ENCODE results near the gene C7orf57. TPM values are rescaled to one million over a fixed set of nuclear protein-coding genes. Genes with fewer than 3 reads are reported as not detected.

C7orf57 gene
- total RNA-seq, 1 donor from 2014 or later, result not detected

- DNase-seq, result no peak
- no peak overlapping the region for H3K4me3 Mint-ChIP-seq (ENCODE audit: unreplicated experiment)
- peaks cover 3% of the 10 kb centered on the region for H3K27me3 Mint-ChIP-seq (ENCODE audit: unreplicated experiment)
- TF ChIP-seq, protein P1, sequence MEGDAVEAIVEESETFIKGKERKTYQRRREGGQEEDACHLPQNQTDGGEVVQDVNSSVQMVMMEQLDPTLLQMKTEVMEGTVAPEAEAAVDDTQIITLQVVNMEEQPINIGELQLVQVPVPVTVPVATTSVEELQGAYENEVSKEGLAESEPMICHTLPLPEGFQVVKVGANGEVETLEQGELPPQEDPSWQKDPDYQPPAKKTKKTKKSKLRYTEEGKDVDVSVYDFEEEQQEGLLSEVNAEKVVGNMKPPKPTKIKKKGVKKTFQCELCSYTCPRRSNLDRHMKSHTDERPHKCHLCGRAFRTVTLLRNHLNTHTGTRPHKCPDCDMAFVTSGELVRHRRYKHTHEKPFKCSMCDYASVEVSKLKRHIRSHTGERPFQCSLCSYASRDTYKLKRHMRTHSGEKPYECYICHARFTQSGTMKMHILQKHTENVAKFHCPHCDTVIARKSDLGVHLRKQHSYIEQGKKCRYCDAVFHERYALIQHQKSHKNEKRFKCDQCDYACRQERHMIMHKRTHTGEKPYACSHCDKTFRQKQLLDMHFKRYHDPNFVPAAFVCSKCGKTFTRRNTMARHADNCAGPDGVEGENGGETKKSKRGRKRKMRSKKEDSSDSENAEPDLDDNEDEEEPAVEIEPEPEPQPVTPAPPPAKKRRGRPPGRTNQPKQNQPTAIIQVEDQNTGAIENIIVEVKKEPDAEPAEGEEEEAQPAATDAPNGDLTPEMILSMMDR (IDR thresholded peaks at IDR 0.05; ENCODE audit: partially characterized antibody, unreplicated experiment), result no peak
- H3K36me3 Mint-ChIP-seq (ENCODE audit: unreplicated experiment), result no peaks in the 10 kb centered on the region
- H3K4me1 Mint-ChIP-seq (ENCODE audit: low read depth, unreplicated experiment), result no peaks in the 10 kb centered on the region
- no peaks in the 10 kb centered on the region for H3K9me3 Mint-ChIP-seq (ENCODE audit: unreplicated experiment)
- no peak overlapping the region for H3K27ac Mint-ChIP-seq (ENCODE audit: unreplicated experiment)
Observed at GRCh38 chr7:48011951-48012350, 23.4 kb upstream of the C7orf57 start.

DNA sequence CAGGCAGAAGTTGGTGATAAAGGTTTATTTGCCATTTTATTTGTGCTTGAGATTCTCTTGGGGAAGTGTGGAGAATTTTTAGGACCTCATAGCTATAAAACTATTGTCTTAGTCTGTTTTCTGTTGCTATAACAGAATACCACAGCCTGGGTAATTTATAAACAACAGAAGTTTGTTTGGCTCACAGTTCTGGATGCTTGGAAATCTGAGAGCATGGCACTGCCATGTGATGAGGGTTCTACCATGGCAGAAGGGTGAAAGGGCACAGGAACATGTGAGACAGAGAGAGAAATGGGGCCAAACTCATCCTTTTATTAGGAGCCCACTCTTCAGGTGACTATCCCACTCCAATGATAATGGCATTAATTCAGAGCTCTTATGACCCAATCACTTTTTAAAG is 18.7 kb upstream of the C7orf57 start:
- no peak overlapping the region for H3K27ac Mint-ChIP-seq (ENCODE audit: unreplicated experiment)
- H3K4me1 Mint-ChIP-seq (ENCODE audit: low read depth, unreplicated experiment), result no peaks in the 10 kb centered on the region
- TF ChIP-seq, protein P1 (IDR thresholded peaks at IDR 0.05; ENCODE audit: partially characterized antibody, unreplicated experiment), result no peak
- H3K36me3 Mint-ChIP-seq (ENCODE audit: unreplicated experiment), result no peaks in the 10 kb centered on the region
- H3K27me3 Mint-ChIP-seq (ENCODE audit: unreplicated experiment), result no peaks in the 10 kb centered on the region
- DNase-seq, result no peak
- no peak overlapping the region for H3K4me3 Mint-ChIP-seq (ENCODE audit: unreplicated experiment)
- H3K9me3 Mint-ChIP-seq (ENCODE audit: unreplicated experiment), result no peaks in the 10 kb centered on the region

DNA sequence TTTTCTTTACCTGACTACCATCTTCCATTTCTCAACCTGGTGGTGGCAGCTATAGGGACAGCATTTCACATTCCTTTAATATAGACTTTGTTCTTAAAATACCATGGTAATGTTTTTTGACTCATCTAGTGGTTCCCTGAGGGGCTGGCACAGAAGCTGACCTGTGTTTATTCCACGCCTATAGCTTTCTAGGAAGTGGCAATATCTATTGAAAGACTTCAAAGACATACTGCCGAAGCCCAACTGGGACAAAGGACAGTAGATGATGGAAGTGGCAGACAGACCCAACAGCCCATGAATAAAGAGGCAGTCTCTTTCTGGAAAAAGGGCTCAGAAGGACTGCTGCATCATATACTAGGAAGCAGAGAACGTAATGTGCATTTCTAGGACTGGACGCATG is 17.7 kb upstream of the C7orf57 start:
- no peak overlapping the region for H3K4me3 Mint-ChIP-seq (ENCODE audit: unreplicated experiment)

GRCh38 chr7:48025624-48026023 is 9.7 kb upstream of the C7orf57 start:
- H3K9me3 Mint-ChIP-seq (ENCODE audit: unreplicated experiment), result no peaks in the 10 kb centered on the region
- H3K27ac Mint-ChIP-seq (ENCODE audit: unreplicated experiment), result no peak overlapping the region
- H3K4me1 Mint-ChIP-seq (ENCODE audit: low read depth, unreplicated experiment), result no peaks in the 10 kb centered on the region
- H3K36me3 Mint-ChIP-seq (ENCODE audit: unreplicated experiment), result peaks cover 5% of the 10 kb centered on the region
- H3K27me3 Mint-ChIP-seq (ENCODE audit: unreplicated experiment), result no peaks in the 10 kb centered on the region
- DNase-seq, result no peak
- no peak overlapping the region for H3K4me3 Mint-ChIP-seq (ENCODE audit: unreplicated experiment)
- TF ChIP-seq, protein P1 (IDR thresholded peaks at IDR 0.05; ENCODE audit: partially characterized antibody, unreplicated experiment), result no peak

More for the DNA sequence above, 17.7 kb upstream of the C7orf57 start:
- TF ChIP-seq, protein P1 (IDR thresholded peaks at IDR 0.05; ENCODE audit: partially characterized antibody, unreplicated experiment), result no peak
- H3K9me3 Mint-ChIP-seq (ENCODE audit: unreplicated experiment), result no peaks in the 10 kb centered on the region
- H3K4me1 Mint-ChIP-seq (ENCODE audit: low read depth, unreplicated experiment), result no peaks in the 10 kb centered on the region
- no peak overlapping the region for H3K27ac Mint-ChIP-seq (ENCODE audit: unreplicated experiment)
- DNase-seq, result no peak
- H3K36me3 Mint-ChIP-seq (ENCODE audit: unreplicated experiment), result no peaks in the 10 kb centered on the region
- H3K27me3 Mint-ChIP-seq (ENCODE audit: unreplicated experiment), result no peaks in the 10 kb centered on the region

- H3K9me3 Mint-ChIP-seq (ENCODE audit: unreplicated experiment), result no peaks in the 10 kb centered on the region
- TF ChIP-seq, protein P1 (IDR thresholded peaks at IDR 0.05; ENCODE audit: partially characterized antibody, unreplicated experiment), result no peak
- no peak within 1 kb of the TSS for H3K4me3 Mint-ChIP-seq (ENCODE audit: unreplicated experiment)
- H3K4me1 Mint-ChIP-seq (ENCODE audit: low read depth, unreplicated experiment), result no peaks in the 10 kb centered on the region
- H3K27ac Mint-ChIP-seq (ENCODE audit: unreplicated experiment), result no peak within 1 kb of the TSS
- H3K27me3 Mint-ChIP-seq (ENCODE audit: unreplicated experiment), result no peaks in the 10 kb centered on the region
- DNase-seq, result no peak
- no peaks in the 10 kb centered on the region for H3K36me3 Mint-ChIP-seq (ENCODE audit: unreplicated experiment)
Observed at GRCh38 chr7:48028938-48029337, 6.4 kb upstream of the C7orf57 start, which contains the start of gene SUN3. Gene SUN3, minus strand, starts transcription at chr7:48029107. Its CDS starts 169 bp downstream, at chr7:48028938.
